Cardiac muscle cell (in vitro differentiated cells and primary cell): Measurements from ENCODE around the gene DUOX2. TPM values are rescaled to one million over a fixed set of nuclear protein-coding genes. Genes with fewer than 3 reads are reported as not detected.
A peak's percentile ranks its signal among the peaks of the same experiment; 100 is the strongest.

ENCODE experiments used
- DNase-seq, 2 donors: peaks; one replicate each; pipeline versions ENCODE4 v3.0.0 to v3.0.0-alpha.2; 2010 to 2017; ENCODE audit warnings: low read depth in 1 of 2, low spot score in 1 of 2
- H3K27ac ChIP-seq: fragments of 200-600 bp; sonication (generic); 2 replicates; pipeline ENCODE4 v1.5.1; 2016
- H3K27me3 ChIP-seq: fragments of 200-600 bp; sonication (generic); 2 replicates; pipeline ENCODE4 v1.6.0; 2016; ENCODE audit warnings: control low read depth
- H3K36me3 ChIP-seq: fragments of 200-600 bp; sonication (generic); 2 replicates; pipeline ENCODE4 v1.5.1; 2016; ENCODE audit warnings: control low read depth
- H3K4me1 ChIP-seq: fragments of 200-600 bp; sonication (generic); 2 replicates; pipeline ENCODE4 v1.8.1; 2017; ENCODE audit warnings: low read depth, mild to moderate bottlenecking, mixed run types
- H3K4me3 ChIP-seq: fragments of 200-600 bp; sonication (generic); 2 replicates; pipeline ENCODE4 v1.5.1; 2016; ENCODE audit warnings: mild to moderate bottlenecking
- H3K9me3 ChIP-seq: fragments of 200-600 bp; sonication (generic); 2 replicates; pipeline ENCODE4 v1.5.1; 2017; ENCODE audit warnings: low read depth, mild to moderate bottlenecking, control low read depth
- polyA plus RNA-seq: library from polyadenylated mRNA; unstranded; fragments of >200 nt; fragmentation: Nextera tagmentation; extraction: Ambion mirVana; gene quantifications from 2 replicates; pipeline ENCODE4 v1.2.1, GENCODE V29; 2016
- total RNA-seq: library from RNA; depleted of rRNA; stranded (reverse); fragments of >200 nt; gene quantifications from 2 replicates; pipeline ENCODE4 v1.2.3, GENCODE V29; 2016
- TF ChIP-seq, protein P1 (sequence below): IDR thresholded peaks from 2 replicates; pipeline ENCODE4 v1.5.1; 2012; ENCODE audit warnings: low read depth, mild to moderate bottlenecking, low read length

Gene DUOX2
- total and polyA plus RNA-seq, 2 experiments from 2014 or later, result 0.18 to 0.54 TPM

DNA sequence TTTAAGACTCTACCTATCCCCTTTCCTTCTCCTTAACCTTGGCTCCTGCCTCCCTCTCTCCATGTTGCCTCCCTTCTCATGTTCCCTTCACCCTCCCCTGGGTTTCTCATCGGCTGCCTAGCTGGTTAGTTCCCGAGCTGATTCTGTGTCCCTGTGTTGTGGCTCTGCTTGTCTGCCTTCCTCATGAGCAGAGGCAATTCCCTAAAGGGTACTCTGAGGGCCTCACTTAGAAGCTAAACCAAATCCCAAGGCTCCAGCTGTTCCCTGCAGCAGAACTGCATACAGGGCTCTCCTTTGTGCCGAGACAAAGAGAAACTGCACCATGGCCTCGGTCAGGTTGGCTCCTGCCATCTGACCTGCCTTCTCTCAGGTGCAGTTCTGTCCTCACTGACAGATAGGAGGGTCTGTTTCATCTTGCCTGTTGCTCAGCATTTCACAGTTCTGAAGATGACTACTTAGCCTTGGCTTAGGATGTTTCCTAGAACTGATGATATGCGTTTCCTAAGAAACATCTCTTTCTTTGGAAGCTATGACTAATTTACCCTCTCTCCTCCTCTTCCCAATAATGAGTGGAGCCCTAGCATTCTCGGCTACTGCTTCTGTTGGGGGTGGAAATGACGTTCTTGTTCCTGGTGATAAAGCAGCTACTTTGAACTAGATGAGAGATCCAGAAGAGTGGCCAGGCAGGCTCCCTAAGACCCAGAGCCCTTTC is 42.9 kb upstream of the DUOX2 start:
- Histone ChIP-seq H3K4me1 (no peaks in the 10 kb centered on the region), H3K27ac (no peak overlapping the region), H3K9me3 (no peaks in the 10 kb centered on the region), H3K4me3 (no peak overlapping the region), H3K27me3 (no peaks in the 10 kb centered on the region), H3K36me3 (no peaks in the 10 kb centered on the region)
- DNase-seq, result peak in 1 of 2 donors; percentile 86
- TF ChIP-seq, protein P1, sequence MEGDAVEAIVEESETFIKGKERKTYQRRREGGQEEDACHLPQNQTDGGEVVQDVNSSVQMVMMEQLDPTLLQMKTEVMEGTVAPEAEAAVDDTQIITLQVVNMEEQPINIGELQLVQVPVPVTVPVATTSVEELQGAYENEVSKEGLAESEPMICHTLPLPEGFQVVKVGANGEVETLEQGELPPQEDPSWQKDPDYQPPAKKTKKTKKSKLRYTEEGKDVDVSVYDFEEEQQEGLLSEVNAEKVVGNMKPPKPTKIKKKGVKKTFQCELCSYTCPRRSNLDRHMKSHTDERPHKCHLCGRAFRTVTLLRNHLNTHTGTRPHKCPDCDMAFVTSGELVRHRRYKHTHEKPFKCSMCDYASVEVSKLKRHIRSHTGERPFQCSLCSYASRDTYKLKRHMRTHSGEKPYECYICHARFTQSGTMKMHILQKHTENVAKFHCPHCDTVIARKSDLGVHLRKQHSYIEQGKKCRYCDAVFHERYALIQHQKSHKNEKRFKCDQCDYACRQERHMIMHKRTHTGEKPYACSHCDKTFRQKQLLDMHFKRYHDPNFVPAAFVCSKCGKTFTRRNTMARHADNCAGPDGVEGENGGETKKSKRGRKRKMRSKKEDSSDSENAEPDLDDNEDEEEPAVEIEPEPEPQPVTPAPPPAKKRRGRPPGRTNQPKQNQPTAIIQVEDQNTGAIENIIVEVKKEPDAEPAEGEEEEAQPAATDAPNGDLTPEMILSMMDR, result no peak

GRCh38 chr15:45155739-45156138 is 41.8 kb upstream of the DUOX2 start:
- no peak overlapping the region for H3K27ac ChIP-seq
- no peaks in the 10 kb centered on the region for H3K36me3 ChIP-seq
- H3K27me3 ChIP-seq, result no peaks in the 10 kb centered on the region
- H3K9me3 ChIP-seq, result no peaks in the 10 kb centered on the region
- DNase-seq, result no peak
- H3K4me1 ChIP-seq, result no peaks in the 10 kb centered on the region
- TF ChIP-seq, protein P1, result no peak
- H3K4me3 ChIP-seq, result no peak overlapping the region

- no peaks in the 10 kb centered on the region for H3K4me1 ChIP-seq
- no peak overlapping the region for H3K27ac ChIP-seq
- no peak for DNase-seq
- H3K9me3 ChIP-seq, result no peaks in the 10 kb centered on the region
- no peaks in the 10 kb centered on the region for H3K27me3 ChIP-seq
- H3K36me3 ChIP-seq, result no peaks in the 10 kb centered on the region
- no peak overlapping the region for H3K4me3 ChIP-seq
- TF ChIP-seq, protein P1, result no peak
Observed at GRCh38 chr15:45151998-45152828, 38.2 kb upstream of the DUOX2 start.

- H3K9me3 ChIP-seq, result no peaks in the 10 kb centered on the region
- no peak overlapping the region for H3K4me3 ChIP-seq
- H3K27me3 ChIP-seq, result no peaks in the 10 kb centered on the region
- TF ChIP-seq, protein P1, result no peak
- H3K27ac ChIP-seq, result no peak overlapping the region
- no peaks in the 10 kb centered on the region for H3K4me1 ChIP-seq
- no peak for DNase-seq
- H3K36me3 ChIP-seq, result no peaks in the 10 kb centered on the region
Observed at GRCh38 chr15:45150997-45151396, 37.0 kb upstream of the DUOX2 start.

GRCh38 chr15:45150481-45150880 is 36.5 kb upstream of the DUOX2 start:
- no peaks in the 10 kb centered on the region for H3K9me3 ChIP-seq
- H3K27me3 ChIP-seq, result no peaks in the 10 kb centered on the region
- DNase-seq, result no peak
- TF ChIP-seq, protein P1, result no peak
- no peaks in the 10 kb centered on the region for H3K36me3 ChIP-seq
- H3K4me3 ChIP-seq, result no peak overlapping the region
- no peak overlapping the region for H3K27ac ChIP-seq
- H3K4me1 ChIP-seq, result no peaks in the 10 kb centered on the region
